Stomach smooth muscle (tissue), 2 donors: ENCODE measurements around the gene YJU2.

Experiments used
- H3K27ac ChIP-seq: one replicate; pipeline ENCODE4 v1.7.0; 2013; ENCODE audit warnings: mild to moderate bottlenecking, low read length, inconsistent platforms
- H3K27me3 ChIP-seq, 2 donors: one replicate each; pipeline ENCODE4 v1.7.0; 2013; ENCODE audit warnings: low read length in 2 of 2; ENCODE audit not compliant: insufficient read depth in 2 of 2, control insufficient read depth in 1 of 2
- H3K36me3 ChIP-seq, 2 donors: one replicate each; pipeline ENCODE4 v1.7.0; 2013; ENCODE audit warnings: low read length in 2 of 2; ENCODE audit not compliant: control insufficient read depth in 2 of 2, insufficient read depth in 2 of 2
- H3K4me1 ChIP-seq: one replicate; pipeline ENCODE4 v1.7.0; 2013; ENCODE audit warnings: low read length; ENCODE audit not compliant: control insufficient read depth, insufficient read depth
- H3K4me3 ChIP-seq, 2 donors: one replicate each; pipeline ENCODE4 v1.7.0; 2013; ENCODE audit warnings: low read length in 2 of 2
- H3K9ac ChIP-seq, 2 donors: one replicate each; pipeline ENCODE4 v1.7.0; 2013; ENCODE audit warnings: low read length in 2 of 2, mild to moderate bottlenecking in 1 of 2
- H3K9me3 ChIP-seq, 2 donors: one replicate each; pipeline ENCODE4 v1.7.0; 2013; ENCODE audit warnings: low read length in 2 of 2; ENCODE audit not compliant: control insufficient read depth in 2 of 2
- donor health status: healthy.
- donor health status: Pancreatic carcinoma.

The YJU2 gene

DNA sequence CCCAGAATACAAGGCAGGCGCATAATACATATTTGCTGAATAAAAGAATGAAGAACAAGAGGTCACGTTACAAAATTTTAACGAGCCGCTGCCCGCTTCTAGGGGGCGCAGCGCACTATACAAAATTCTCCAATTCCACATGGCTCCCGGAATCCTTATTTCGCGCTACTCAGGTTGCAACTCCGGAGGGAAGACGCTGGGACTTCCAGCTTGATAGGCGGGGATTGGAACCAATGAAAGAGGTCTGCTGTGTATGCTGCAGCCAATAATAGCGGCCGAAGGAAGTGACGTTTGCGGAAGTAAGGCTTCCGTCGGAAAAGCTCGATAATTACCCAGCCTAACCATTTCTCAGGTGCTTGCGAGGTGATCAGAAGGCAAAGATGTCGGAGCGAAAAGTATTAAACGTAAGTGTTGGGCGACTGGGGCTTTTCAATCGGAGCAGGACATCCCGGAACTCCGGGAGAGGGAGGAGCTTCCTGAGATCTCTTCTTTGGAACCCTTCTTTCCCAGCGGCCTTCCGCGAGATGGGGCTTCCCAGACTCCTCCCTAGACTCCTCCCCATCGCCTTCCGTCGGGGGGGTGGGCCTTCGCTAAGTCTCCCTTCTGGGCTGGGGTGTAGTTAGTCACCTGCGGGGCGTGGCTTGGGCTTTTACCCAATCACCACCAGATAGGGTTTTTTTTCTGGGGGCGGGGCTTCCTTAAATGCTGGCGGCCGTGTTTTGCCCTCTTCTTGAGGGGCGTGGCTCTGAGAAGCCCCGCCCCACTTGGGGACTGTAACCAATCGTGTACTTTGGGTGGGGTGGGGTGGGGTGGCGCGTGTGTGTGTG lies at the start of gene YJU2:
YJU2 (plus strand) TSS at position 314 of the 827 bp plus-strand sequence; CDS start at position 381, 67 bp downstream.
- no peaks in the 10 kb centered on the region for H3K27me3 ChIP-seq
- H3K4me3 ChIP-seq = peak within 1 kb of the TSS; percentile 99
- H3K27ac ChIP-seq = peak within 1 kb of the TSS; percentile 95
- H3K36me3 ChIP-seq = peaks cover 17 to 26% of the 10 kb centered on the region in 2 donors
- peaks cover 10% of the 10 kb centered on the region for H3K4me1 ChIP-seq
- peak within 1 kb of the TSS; percentile 98 to 99 for H3K9ac ChIP-seq
- no peaks in the 10 kb centered on the region for H3K9me3 ChIP-seq

DNA sequence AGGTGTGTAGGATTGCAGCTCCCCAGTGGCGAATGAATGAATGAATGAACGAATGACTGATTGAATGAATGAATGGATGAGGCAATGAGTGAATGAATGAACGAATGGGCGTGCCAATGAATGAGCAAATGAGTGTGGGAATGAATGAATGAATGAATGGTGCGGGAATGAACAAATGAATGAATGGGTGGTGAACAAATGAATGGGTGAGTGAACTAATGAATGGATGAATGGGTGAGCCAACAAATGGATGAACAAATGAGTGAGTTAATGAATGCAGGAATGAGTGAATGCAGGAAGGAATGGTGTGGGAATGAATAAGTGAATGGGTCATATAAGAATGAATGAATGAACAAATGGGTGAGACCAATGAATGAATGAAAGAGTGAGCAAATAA lies 49.7 kb upstream of the YJU2 start:
- H3K27ac ChIP-seq = no peak overlapping the region
- H3K27me3 ChIP-seq = peaks cover 39 to 47% of the 10 kb centered on the region in 2 donors
- H3K4me3 ChIP-seq = no peak overlapping the region
- H3K9ac ChIP-seq = no peak overlapping the region
- no peaks in the 10 kb centered on the region for H3K4me1 ChIP-seq
- no peaks in the 10 kb centered on the region for H3K9me3 ChIP-seq
- no peaks in the 10 kb centered on the region for H3K36me3 ChIP-seq

DNA sequence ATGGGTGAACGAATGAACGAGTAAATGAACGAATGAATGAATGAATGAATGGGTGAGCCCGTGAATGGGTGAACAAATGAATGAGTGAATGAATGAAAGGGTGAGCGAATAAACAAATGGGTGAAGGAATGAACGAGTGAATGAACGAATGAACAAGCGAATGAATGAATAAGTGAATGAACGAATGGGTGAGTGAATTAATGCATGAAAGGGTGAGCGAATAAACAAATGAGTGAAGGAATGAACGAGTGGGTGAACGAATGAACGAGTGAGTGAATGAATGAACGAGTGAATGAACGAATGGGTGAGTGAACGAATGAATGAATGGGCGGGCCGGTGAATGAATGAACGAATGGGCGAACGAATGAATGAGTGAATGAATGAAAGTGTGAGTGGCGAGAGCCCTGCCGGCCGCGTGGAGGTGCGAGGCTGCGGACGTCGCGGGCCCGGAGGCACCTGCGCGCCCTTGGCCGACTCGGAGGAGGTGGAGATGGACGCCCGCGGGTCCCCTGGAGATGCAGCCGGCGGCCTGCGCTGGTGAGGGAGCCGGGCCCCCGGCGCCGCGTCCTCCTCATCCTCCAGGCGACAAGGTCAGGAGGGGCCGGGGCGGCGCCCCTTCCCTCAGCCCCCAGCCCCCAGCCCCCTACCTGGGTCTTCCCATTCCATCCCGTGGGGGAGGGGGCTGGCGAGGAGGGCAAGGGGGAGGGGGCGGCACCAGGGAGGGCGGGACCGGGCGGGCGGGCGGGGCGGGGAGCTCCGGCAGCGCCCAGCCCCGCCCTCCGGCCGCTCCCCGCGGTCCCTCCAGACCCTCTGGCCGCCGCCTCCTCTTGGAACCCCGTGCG lies 49.0 kb upstream of the YJU2 start:
- H3K9ac ChIP-seq = no peak overlapping the region
- no peak overlapping the region for H3K27ac ChIP-seq
- no peak overlapping the region for H3K4me3 ChIP-seq
- no peaks in the 10 kb centered on the region for H3K36me3 ChIP-seq
- H3K27me3 ChIP-seq = peaks cover 35 to 45% of the 10 kb centered on the region in 2 donors
- H3K4me1 ChIP-seq = no peaks in the 10 kb centered on the region
- no peaks in the 10 kb centered on the region for H3K9me3 ChIP-seq

DNA sequence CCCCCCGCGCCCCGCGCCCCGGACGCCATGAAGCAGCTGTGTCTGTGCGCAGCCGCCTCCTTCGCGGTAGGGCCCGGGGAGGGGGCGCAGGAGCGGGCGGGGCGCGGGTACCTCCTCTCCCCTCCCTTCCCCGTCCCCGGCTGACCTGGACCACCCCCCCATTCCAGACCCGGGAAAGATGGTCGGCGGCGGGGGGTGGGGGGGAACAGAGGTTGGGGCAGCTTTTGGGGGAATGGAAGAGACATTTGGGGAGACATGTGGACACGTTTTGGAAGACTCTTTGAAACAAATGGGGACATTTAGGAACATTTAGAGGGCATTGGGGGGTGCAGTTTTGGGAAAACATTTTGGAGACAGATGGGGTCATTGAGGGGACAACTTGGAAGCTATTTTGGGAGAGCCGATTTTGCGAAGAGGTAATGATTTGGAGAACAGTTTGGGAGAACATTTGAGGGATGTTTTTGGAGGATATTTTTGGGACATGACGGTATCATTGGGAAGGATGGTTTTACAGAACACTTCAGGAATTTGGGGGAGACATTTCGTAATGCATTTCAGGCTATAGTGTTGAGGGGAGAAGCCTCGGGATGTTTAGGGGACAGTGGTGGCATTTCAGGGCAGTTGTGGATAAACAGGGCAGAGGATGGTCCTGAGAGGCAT lies 48.3 kb upstream of the YJU2 start:
- Histone ChIP-seq H3K9me3 (no peaks in the 10 kb centered on the region), H3K4me3 (no peak overlapping the region), H3K27ac (no peak overlapping the region), H3K27me3 (peaks cover 35 to 45% of the 10 kb centered on the region in 2 donors), H3K9ac (no peak overlapping the region), H3K36me3 (no peaks in the 10 kb centered on the region), H3K4me1 (no peaks in the 10 kb centered on the region)

DNA sequence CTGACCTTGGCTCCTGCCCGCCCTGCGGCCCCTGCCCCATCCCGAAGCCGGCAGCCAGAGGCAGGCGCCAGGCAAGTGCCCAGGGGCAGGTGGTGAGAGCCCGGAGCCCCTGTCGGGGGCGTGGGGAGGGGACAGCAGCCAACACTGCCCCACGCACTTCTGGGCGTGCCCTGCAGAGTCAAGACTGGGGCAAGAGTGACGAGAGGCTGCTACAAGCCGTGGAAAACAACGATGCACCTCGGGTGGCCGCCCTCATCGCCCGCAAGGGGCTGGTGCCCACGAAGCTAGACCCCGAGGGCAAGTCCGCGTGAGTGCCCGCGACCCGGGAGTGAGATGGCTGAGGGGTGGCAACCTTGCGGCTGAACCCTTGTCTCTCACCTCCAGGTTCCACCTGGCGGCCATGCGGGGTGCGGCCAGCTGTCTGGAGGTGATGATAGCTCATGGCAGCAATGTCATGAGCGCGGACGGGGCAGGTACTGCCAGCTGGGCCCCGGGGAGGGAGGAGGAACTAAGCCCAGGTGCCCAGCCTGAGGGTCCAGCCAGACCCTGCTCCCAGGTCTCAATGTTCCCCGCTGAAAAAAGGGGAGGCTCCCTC lies 47.1 kb upstream of the YJU2 start:
- Histone ChIP-seq H3K27me3 (peaks cover 27 to 36% of the 10 kb centered on the region in 2 donors), H3K27ac (no peak overlapping the region), H3K9me3 (no peaks in the 10 kb centered on the region), H3K9ac (no peak overlapping the region), H3K36me3 (no peaks in the 10 kb centered on the region), H3K4me1 (peaks cover 3% of the 10 kb centered on the region), H3K4me3 (no peak overlapping the region)

DNA sequence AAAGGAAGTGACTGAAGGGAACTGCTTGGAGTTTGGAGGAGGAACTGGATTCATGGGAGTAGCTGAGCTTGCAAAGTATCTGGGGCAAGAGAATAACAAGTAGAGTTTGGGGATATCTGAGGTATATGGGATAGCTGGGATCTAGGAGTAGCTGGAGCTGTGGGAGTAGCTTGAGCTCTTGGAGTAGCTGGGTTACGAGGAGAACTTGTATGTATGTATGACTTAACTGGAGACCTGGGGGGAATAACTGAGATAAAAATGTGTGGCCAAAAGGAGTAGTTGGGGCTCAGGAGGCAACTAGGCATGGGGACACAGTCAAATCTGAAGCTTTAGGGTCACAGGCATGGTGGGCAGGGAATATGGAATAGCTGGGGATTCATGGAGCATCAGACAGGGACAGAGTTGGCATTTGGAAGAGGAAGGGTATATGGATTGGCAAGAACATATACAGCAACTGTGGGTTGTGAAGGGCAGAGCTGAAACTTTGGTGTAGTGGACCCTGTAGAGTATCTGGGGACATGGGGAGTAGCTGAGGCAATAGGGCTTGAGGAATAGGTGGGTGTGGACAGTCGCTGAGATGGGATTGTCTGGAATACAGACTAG lies 45.8 kb upstream of the YJU2 start:
- H3K4me3 ChIP-seq = no peak overlapping the region
- no peaks in the 10 kb centered on the region for H3K36me3 ChIP-seq
- no peaks in the 10 kb centered on the region for H3K9me3 ChIP-seq
- H3K27ac ChIP-seq = no peak overlapping the region
- no peak overlapping the region for H3K9ac ChIP-seq
- H3K27me3 ChIP-seq = peaks cover 23 to 25% of the 10 kb centered on the region in 2 donors
- H3K4me1 ChIP-seq = peaks cover 3% of the 10 kb centered on the region

DNA sequence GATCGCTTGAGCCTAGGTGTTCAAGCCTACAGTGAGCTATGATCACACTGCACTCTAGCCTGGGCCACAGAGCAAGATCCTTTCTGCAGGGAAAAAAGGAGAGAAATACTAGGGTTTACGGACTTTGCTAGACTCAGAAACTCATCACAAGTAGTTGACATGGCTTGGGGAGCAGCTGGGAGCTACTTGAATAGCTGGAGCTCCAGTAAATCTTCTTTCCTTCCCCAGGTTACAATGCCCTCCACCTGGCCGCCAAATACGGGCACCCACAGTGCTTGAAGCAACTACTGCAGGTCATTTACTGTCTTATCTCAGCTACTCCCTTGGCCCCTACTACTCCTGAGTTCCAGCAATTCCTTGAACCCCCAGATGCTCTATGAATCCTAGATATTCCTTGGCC lies 45.1 kb upstream of the YJU2 start:
- H3K4me3 ChIP-seq = no peak overlapping the region
- no peak overlapping the region for H3K27ac ChIP-seq
- H3K36me3 ChIP-seq = no peaks in the 10 kb centered on the region
- H3K4me1 ChIP-seq = peaks cover 3% of the 10 kb centered on the region
- peaks cover 16 to 19% of the 10 kb centered on the region in 2 donors for H3K27me3 ChIP-seq
- H3K9ac ChIP-seq = no peak overlapping the region
- H3K9me3 ChIP-seq = no peaks in the 10 kb centered on the region

DNA sequence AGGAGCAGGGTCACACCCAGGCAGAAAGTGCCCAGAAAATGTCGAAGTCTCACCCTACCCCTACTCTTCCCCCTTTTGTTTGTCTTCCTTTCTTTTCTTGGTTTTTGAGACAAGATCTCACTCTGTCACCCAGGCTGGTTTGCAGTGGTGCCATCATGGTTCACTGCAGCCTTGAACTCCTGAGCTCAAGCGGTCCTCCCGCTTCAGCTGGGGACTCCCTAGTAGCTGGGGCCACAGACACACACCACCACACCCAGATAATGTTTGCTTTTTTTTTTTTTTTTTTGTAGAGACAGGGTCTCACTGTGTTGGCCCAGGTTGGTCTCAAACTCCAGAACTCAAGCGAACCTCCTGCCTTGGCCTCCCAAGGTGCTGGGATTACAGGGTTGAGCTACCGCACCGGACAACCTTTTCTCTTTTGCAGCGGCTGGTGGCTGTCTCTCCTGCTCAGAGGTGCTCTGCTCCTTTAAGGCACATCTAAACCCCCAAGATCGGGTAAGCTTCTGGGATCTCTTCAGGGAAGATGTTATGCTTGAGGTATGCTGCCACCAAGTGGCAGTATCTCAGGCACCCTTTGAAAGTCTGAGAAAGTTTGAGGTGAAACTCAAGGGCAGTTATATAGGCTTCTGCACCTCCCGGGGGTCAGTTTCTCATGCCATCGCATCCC lies 39.9 kb upstream of the YJU2 start:
- Histone ChIP-seq H3K36me3 (no peaks in the 10 kb centered on the region), H3K27me3 (peaks cover 0 to 11% of the 10 kb centered on the region in 2 donors), H3K27ac (no peak overlapping the region), H3K4me1 (peaks cover 3% of the 10 kb centered on the region), H3K9me3 (no peaks in the 10 kb centered on the region), H3K9ac (no peak overlapping the region), H3K4me3 (no peak overlapping the region)

DNA sequence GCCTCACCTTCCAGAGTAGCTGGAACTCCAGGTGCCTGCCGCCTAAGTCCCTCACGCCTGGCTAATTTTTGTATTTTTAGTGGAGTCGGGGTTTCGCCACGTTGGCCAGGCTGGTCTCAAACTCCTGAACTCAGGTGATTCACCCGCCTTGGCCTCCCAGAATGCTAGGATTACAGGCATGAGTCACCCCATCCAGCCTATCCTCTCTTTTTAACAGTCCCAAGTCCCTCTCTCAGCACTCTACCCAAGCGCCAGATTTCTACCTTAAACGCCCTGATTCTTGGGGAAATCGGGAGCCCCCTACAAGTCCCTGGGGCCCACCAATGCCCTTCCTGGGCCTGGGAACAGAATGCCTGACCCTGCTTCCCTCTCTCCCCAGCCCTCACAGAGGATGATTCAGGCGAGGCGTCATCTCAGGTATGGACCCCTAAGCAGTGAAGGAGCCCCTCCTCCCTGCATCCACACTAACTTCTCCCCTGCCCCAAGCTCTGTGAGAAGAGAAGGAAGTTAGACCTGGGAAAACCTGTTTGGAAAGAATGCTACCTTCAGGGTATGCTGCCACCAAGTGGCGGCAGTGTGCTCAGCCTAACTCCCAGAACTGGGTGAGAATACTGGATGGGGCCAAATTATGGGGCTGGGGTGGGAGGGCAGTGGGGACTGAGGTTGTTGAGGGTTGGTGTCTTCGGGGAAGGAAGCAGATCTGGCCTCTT lies 38.3 kb upstream of the YJU2 start:
- no peaks in the 10 kb centered on the region for H3K36me3 ChIP-seq
- H3K27ac ChIP-seq = no peak overlapping the region
- no peak overlapping the region for H3K9ac ChIP-seq
- no peak overlapping the region for H3K4me3 ChIP-seq
- no peaks in the 10 kb centered on the region for H3K9me3 ChIP-seq
- H3K4me1 ChIP-seq = peaks cover 3% of the 10 kb centered on the region
- H3K27me3 ChIP-seq = peaks cover 0 to 11% of the 10 kb centered on the region in 2 donors
